Right lobe of liver (tissue), 6 donors: Measurements from ENCODE around the gene SLC8A2. TPM values are rescaled to one million over a fixed set of nuclear protein-coding genes. Genes with fewer than 3 reads are reported as not detected.

Experiments
- ATAC-seq, 4 donors: fragments of 200-7000 bp; cut with Tn5 transposase; one replicate each; pipeline ENCODE4 v1.9.1; 2020; ENCODE audit warnings: mild to moderate bottlenecking in 4 of 4, moderate library complexity in 4 of 4
- DNase-seq, 3 donors: peaks; one replicate each; pipeline ENCODE4 v3.0.0-alpha.2; 2020
- H3K27ac ChIP-seq, 3 donors: fragments of 200-600 bp; one replicate each; pipeline ENCODE4 v1.8.0; 2022
- H3K27me3 ChIP-seq, 2 donors: fragments of 200-600 bp; one replicate each; pipeline ENCODE4 v1.8.0; 2022
- H3K36me3 ChIP-seq, 4 donors: fragments of 200-600 bp; sonication (generic) in 1 of 4; one replicate each; pipeline versions ENCODE4 v1.5.1 to v1.8.0; 2017 to 2022; ENCODE audit warnings: control low read depth in 1 of 4
- H3K4me1 ChIP-seq, 4 donors: fragments of 200-600 bp; sonication (generic) in 1 of 4; one replicate each; pipeline versions ENCODE4 v1.5.1 to v1.8.0; 2017 to 2022; ENCODE audit warnings: control low read depth in 1 of 4
- H3K4me3 ChIP-seq, 3 donors: fragments of 200-600 bp; one replicate each; pipeline ENCODE4 v1.8.0; 2022
- H3K9me3 ChIP-seq, 4 donors: fragments of 200-600 bp; sonication (generic) in 1 of 4; one replicate each; pipeline versions ENCODE4 v1.5.1 to v1.8.0; 2017 to 2022; ENCODE audit warnings: control low read depth in 1 of 4
- POLR2A ChIP-seq: fragments of 450-650 bp; IDR thresholded peaks from one replicate; pipeline ENCODE4 v1.6.1; 2017; ENCODE audit warnings: antibody characterized with exemption, mild to moderate bottlenecking
- WGBS: methylation state at CpG from one replicate; pipeline ENCODE4 v1.1.6; 2018; ENCODE audit warnings: low coverage, low lambda C conversion rate; ENCODE audit not compliant: insufficient coverage; ENCODE audit errors: missing lambda C conversion rate; 5-methylcytosine and 5-hydroxymethylcytosine counted together
- intact Hi-C, 2 donors: fragments of 100-400 bp; cut with DNase I; formaldehyde crosslinking; loops; one replicate each; pipeline versions ENCODE4 v1.11.2 to v1.14.1; 2022
- total RNA-seq, 6 experiments: library from RNA; depleted of rRNA in 2 of 6; stranded (reverse); fragments of >200 nt in 2 of 6; fragmentation: NEBNext Ultra II Directional in 3 of 6; extraction: Animal tissue kit (Norgen Biotek cat#: 25700) in 3 of 6; gene quantifications; one replicate each; pipeline versions ENCODE4 v1.1.0 to v1.2.4, GENCODE V29; 2016 to 2023
- TF ChIP-seq, protein P1 (sequence below), 4 donors: fragments of 200-600 bp in 3 of 4; fragments of 450-650 bp in 1 of 4; IDR thresholded peaks; one replicate each; pipeline versions ENCODE4 v1.5.1 to v1.8.0; 2016 to 2022; ENCODE audit warnings: antibody characterized with exemption in 4 of 4, mild to moderate bottlenecking in 2 of 4
- donor health status: DM: no; HTN: yes; CAD: no.
- donor health status: DM: no; HTN: no; CAD: no.
- donor health status: DM: no; HTN: no; CAD: no.
- donor health status: DM: no; HTN: yes; CAD: no.
- donor health status: DM: no; HTN: yes; CAD: no.

SLC8A2 gene
- total RNA-seq, 6 experiments from 2014 or later: 0.13 TPM; not detected in 5

DNA sequence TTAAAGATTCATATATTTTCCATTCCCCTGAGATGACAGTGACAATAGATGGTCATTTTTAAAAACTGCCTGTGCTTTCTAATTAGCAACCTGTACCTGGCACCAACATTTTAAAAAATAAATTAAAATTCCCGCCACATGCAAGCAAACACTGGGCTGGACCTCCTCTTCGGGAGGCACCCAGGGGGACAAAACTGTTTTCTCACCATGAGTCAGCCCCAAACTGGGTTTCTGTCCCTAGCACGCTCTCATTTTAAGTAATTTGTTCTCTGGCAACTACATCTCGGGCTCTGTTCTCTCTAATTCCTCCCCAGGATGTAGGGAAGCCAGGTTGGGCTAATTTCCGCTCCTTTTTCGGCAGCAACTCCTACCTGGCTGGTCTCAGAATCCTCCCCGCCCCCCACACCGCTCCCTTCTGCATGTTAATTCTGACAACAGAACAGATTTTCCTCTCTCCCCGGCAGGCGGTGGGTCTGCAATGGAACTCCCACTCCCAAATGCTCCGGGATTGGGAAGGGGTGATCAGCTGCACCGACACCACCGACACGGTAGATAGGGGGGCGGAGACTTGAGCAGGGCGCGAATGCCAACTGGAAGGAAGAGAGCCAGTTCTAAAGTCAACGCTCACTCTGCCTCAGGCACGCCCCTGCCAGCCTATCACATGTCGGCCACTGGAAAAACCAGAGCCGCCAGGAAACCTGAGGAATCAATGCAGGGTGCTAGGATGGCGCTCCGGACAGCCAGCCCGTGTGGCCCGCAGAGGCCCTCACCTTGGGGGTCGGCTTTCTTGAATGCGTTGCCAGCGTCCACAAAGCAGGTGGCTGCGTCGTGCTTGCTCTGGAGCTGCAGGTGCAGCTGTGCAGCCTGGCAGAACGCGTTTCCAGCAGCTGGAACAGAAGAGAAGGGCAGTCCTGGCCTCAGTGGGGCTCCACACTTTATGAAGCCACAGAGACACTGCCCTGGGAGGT, 28.5 kb upstream of the SLC8A2 start:
- Histone ChIP-seq H3K27me3 (no peaks in the 10 kb centered on the region), H3K9me3 (no peaks in the 10 kb centered on the region), H3K36me3 (peaks cover 2 to 83% (median 25%) of the 10 kb centered on the region in 4 donors), H3K4me1 (no peaks in the 10 kb centered on the region), H3K27ac (no peak overlapping the region), H3K4me3 (no peak overlapping the region)
- ATAC-seq: no peak
- TF ChIP-seq, protein P1, sequence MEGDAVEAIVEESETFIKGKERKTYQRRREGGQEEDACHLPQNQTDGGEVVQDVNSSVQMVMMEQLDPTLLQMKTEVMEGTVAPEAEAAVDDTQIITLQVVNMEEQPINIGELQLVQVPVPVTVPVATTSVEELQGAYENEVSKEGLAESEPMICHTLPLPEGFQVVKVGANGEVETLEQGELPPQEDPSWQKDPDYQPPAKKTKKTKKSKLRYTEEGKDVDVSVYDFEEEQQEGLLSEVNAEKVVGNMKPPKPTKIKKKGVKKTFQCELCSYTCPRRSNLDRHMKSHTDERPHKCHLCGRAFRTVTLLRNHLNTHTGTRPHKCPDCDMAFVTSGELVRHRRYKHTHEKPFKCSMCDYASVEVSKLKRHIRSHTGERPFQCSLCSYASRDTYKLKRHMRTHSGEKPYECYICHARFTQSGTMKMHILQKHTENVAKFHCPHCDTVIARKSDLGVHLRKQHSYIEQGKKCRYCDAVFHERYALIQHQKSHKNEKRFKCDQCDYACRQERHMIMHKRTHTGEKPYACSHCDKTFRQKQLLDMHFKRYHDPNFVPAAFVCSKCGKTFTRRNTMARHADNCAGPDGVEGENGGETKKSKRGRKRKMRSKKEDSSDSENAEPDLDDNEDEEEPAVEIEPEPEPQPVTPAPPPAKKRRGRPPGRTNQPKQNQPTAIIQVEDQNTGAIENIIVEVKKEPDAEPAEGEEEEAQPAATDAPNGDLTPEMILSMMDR (IDR thresholded peaks at IDR 0.05): no peak
- TF ChIP-seq POLR2A: no peak
- DNase-seq: no peak
- WGBS: 90% methylated on average over 13 of the region's 32 CpGs
- intact Hi-C loops: no loop called here

DNA sequence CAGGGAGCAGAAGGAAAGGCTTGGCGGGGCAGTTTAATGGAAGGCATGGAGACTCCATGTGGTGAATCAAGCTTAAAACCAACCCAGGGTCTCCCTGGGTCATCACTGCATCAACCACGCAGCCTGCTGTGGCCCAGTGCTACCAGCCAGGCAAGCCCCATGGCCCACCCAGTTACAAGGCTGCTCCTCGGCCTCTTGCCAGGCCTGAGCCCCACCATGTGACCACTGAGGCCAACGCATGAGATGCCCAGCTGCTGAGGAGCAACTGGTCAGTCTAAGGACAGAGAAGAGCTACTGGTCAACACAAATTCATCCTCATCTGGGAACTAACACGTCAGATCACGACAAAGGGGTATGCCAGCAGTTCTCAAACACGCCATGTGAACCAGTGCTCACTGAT, 27.7 kb upstream of the SLC8A2 start:
- Histone ChIP-seq H3K27ac (no peak overlapping the region), H3K4me1 (no peaks in the 10 kb centered on the region), H3K36me3 (peaks cover 2 to 77% (median 25%) of the 10 kb centered on the region in 4 donors), H3K4me3 (no peak overlapping the region), H3K9me3 (no peaks in the 10 kb centered on the region), H3K27me3 (no peaks in the 10 kb centered on the region)
- ATAC-seq (no peak), DNase-seq (no peak)
- no peak for TF ChIP-seq POLR2A
- TF ChIP-seq, protein P1 (IDR thresholded peaks at IDR 0.05): no peak
- 72% methylated on average over 2 of the region's 7 CpGs for WGBS
- intact Hi-C loops: no loop called here

DNA sequence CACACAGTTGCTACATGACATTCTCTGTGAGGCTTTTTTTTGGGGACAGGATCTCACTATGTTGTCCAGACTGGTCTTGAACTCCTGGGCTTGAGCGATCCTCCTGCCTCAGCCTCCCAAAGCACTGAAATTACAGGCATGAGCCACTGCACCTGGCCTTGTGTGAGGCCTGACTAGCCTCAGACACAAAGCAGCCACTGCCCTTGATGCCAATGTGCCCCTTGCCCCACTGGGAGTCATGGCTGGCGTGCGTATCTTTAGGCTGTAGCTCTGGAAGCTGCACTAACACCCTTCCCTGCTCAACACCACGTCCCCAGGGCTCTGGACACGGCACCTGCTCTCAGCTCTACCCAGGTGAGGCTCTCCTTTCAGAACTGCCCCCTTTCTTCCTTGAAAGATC, 26.9 kb upstream of the SLC8A2 start:
- TF ChIP-seq POLR2A: no peak
- TF ChIP-seq, protein P1 (IDR thresholded peaks at IDR 0.05): no peak
- Histone ChIP-seq H3K4me3 (no peak overlapping the region), H3K4me1 (no peaks in the 10 kb centered on the region), H3K36me3 (peaks cover 2 to 73% (median 22%) of the 10 kb centered on the region in 4 donors), H3K27me3 (no peaks in the 10 kb centered on the region), H3K9me3 (no peaks in the 10 kb centered on the region), H3K27ac (no peak overlapping the region)
- no CpG with 5 or more reads among the region's 5 CpGs for WGBS
- DNase-seq (no peak), ATAC-seq (no peak)
- intact Hi-C loops: no loop called here

GRCh38 chr19:47497821-47498520, 26.3 kb upstream of the SLC8A2 start:
- H3K4me3 ChIP-seq: no peak overlapping the region
- intact Hi-C loops: no loop called here
- H3K4me1 ChIP-seq: no peaks in the 10 kb centered on the region
- H3K9me3 ChIP-seq: no peaks in the 10 kb centered on the region
- H3K27me3 ChIP-seq: no peaks in the 10 kb centered on the region
- no peak for DNase-seq
- no peak overlapping the region for H3K27ac ChIP-seq
- TF ChIP-seq, protein P1 (IDR thresholded peaks at IDR 0.05): no peak
- no peak for TF ChIP-seq POLR2A
- H3K36me3 ChIP-seq: peaks cover 2 to 73% (median 24%) of the 10 kb centered on the region in 4 donors
- WGBS: 63% methylated on average over 1 of the region's 14 CpGs
- no peak for ATAC-seq
